H9 (cell line): ENCODE measurements around the gene LRP1. TPM values are rescaled to one million over a fixed set of nuclear protein-coding genes. Genes with fewer than 3 reads are reported as not detected.

Source experiments
- DNase-seq: peaks from one replicate; pipeline ENCODE4 v3.0.0-alpha.2; 2017
- H2AFZ ChIP-seq: one replicate; pipeline ENCODE4 v1.6.1; 2013; ENCODE audit warnings: mild to moderate bottlenecking, low read length, control low read depth, moderate library complexity
- H2AK5ac ChIP-seq: 2 replicates; pipeline ENCODE4 v1.6.1; 2013; ENCODE audit warnings: low read length, control low read depth, mixed read lengths; ENCODE audit not compliant: insufficient read length
- H2BK120ac ChIP-seq: one replicate; pipeline ENCODE4 v1.6.1; 2013; ENCODE audit warnings: low read depth, mild to moderate bottlenecking, low read length, control low read depth, inconsistent platforms; ENCODE audit not compliant: poor library complexity, severe bottlenecking
- H2BK12ac ChIP-seq: 2 replicates; pipeline ENCODE4 v1.6.1; 2013; ENCODE audit warnings: low read length, control low read depth, mixed read lengths, low read depth; ENCODE audit not compliant: insufficient read length
- H2BK15ac ChIP-seq: 2 replicates; pipeline ENCODE4 v1.6.1; 2013; ENCODE audit warnings: low read depth, low read length, control low read depth
- H2BK20ac ChIP-seq: one replicate; pipeline ENCODE4 v1.6.1; 2013; ENCODE audit warnings: low read depth, mild to moderate bottlenecking, low read length, control low read depth, inconsistent platforms; ENCODE audit not compliant: poor library complexity, severe bottlenecking
- H2BK5ac ChIP-seq: 2 replicates; pipeline ENCODE4 v1.6.1; 2013; ENCODE audit warnings: low read length, control low read depth, mixed read lengths; ENCODE audit not compliant: insufficient read length
- H3K14ac ChIP-seq: 2 replicates; pipeline ENCODE4 v1.6.1; 2013; ENCODE audit warnings: low read length, control low read depth; ENCODE audit not compliant: insufficient read depth
- H3K18ac ChIP-seq: 2 replicates; pipeline ENCODE4 v1.6.1; 2013; ENCODE audit warnings: low read depth, mild to moderate bottlenecking, mixed read lengths, low read length, control low read depth; ENCODE audit not compliant: insufficient read length
- H3K23ac ChIP-seq: 2 replicates; pipeline ENCODE4 v1.6.1; 2013; ENCODE audit warnings: low read length, control low read depth, mixed read lengths, low read depth; ENCODE audit not compliant: insufficient read length
- H3K23me2 ChIP-seq: 2 replicates; pipeline ENCODE4 v1.6.1; 2013; ENCODE audit warnings: low read depth, mild to moderate bottlenecking, mixed read lengths, low read length, control low read depth; ENCODE audit not compliant: insufficient read length, poor library complexity, severe bottlenecking
- H3K27ac ChIP-seq: 2 replicates; pipeline ENCODE4 v1.5.1; 2013; ENCODE audit warnings: low read length, control low read depth, mixed read lengths, low read depth; ENCODE audit not compliant: insufficient read length
- H3K27me3 ChIP-seq: 2 replicates; pipeline ENCODE4 v1.6.1; 2013; ENCODE audit warnings: low read length, control low read depth, inconsistent platforms; ENCODE audit not compliant: insufficient read depth
- H3K4ac ChIP-seq: 2 replicates; pipeline ENCODE4 v1.6.1; 2013; ENCODE audit warnings: low read depth, mild to moderate bottlenecking, control low read depth, inconsistent platforms, low read length, moderate library complexity
- H3K4me1 ChIP-seq: 2 replicates; pipeline ENCODE4 v1.6.1; 2013; ENCODE audit warnings: low read length, control low read depth, inconsistent platforms; ENCODE audit not compliant: insufficient read depth
- H3K4me2 ChIP-seq: 2 replicates; pipeline ENCODE4 v1.6.1; 2013; ENCODE audit warnings: low read length, control low read depth, mixed read lengths; ENCODE audit not compliant: insufficient read length, insufficient read depth
- H3K56ac ChIP-seq: 2 replicates; pipeline ENCODE4 v1.6.1; 2013; ENCODE audit warnings: low read depth, mild to moderate bottlenecking, mixed read lengths, low read length, control low read depth; ENCODE audit not compliant: insufficient read length
- H3K79me1 ChIP-seq: 2 replicates; pipeline ENCODE4 v1.6.1; 2013; ENCODE audit warnings: low read depth, mild to moderate bottlenecking, moderate library complexity, low read length, control low read depth, inconsistent platforms; ENCODE audit not compliant: insufficient read depth, poor library complexity, severe bottlenecking
- H3K79me2 ChIP-seq: 2 replicates; pipeline ENCODE4 v1.6.1; 2013; ENCODE audit warnings: low read length, control low read depth, inconsistent platforms; ENCODE audit not compliant: insufficient read depth
- H3K9ac ChIP-seq: 2 replicates; pipeline ENCODE4 v1.6.1; 2013; ENCODE audit warnings: low read length, control low read depth, mixed read lengths; ENCODE audit not compliant: insufficient read length; ENCODE audit errors: extremely low read depth
- H3K9me3 ChIP-seq: one replicate; pipeline ENCODE4 v1.6.1; 2013; ENCODE audit warnings: low read depth, low read length, inconsistent platforms; ENCODE audit not compliant: control insufficient read depth
- H3T11ph ChIP-seq: one replicate; pipeline ENCODE4 v1.6.1; 2013; ENCODE audit warnings: mild to moderate bottlenecking, low read length, control low read depth, inconsistent platforms
- H4K20me1 ChIP-seq: one replicate; pipeline ENCODE4 v1.6.1; 2013; ENCODE audit not compliant: control insufficient read depth, insufficient read length, insufficient read depth
- H4K5ac ChIP-seq: 2 replicates; pipeline ENCODE4 v1.6.1; 2013; ENCODE audit warnings: low read depth, mild to moderate bottlenecking, mixed read lengths, low read length, control low read depth; ENCODE audit not compliant: insufficient read length
- H4K8ac ChIP-seq: replicated peaks from 2 replicates; pipeline ENCODE4 v1.6.1; 2013; ENCODE audit warnings: low read length, control low read depth, mixed read lengths, low read depth; ENCODE audit not compliant: insufficient read length
- H4K91ac ChIP-seq: 2 replicates; pipeline ENCODE4 v1.6.1; 2013; ENCODE audit warnings: low read depth, mild to moderate bottlenecking, moderate library complexity, mixed read lengths, low read length, control low read depth; ENCODE audit not compliant: insufficient read length
- H3K27ac Mint-ChIP-seq, 3 experiments: 2 replicates in 2 of 3; 3 replicates in 1 of 3; pipeline ENCODE4 v1.8.0; 2020 to 2021; ENCODE audit warnings: mixed read lengths in 3 of 3, mild to moderate bottlenecking in 1 of 3, moderate library complexity in 1 of 3
- H3K27me3 Mint-ChIP-seq: 2 replicates; pipeline ENCODE4 v1.8.0; 2021; ENCODE audit warnings: low read depth, mild to moderate bottlenecking, moderate library complexity, mixed read lengths
- H3K36me3 Mint-ChIP-seq, 3 experiments: 2 replicates in 2 of 3; 3 replicates in 1 of 3; pipeline ENCODE4 v1.8.0; 2020 to 2021; ENCODE audit warnings: low read depth in 3 of 3, mixed read lengths in 3 of 3; ENCODE audit not compliant: insufficient read depth in 1 of 3
- H3K4me1 Mint-ChIP-seq, 2 experiments: 2 replicates each; pipeline ENCODE4 v1.8.0; 2020; ENCODE audit warnings: mixed read lengths in 2 of 2
- H3K4me3 Mint-ChIP-seq, 2 experiments: 2 replicates in 1 of 2; 3 replicates in 1 of 2; pipeline ENCODE4 v1.8.0; 2020 to 2021; ENCODE audit warnings: mild to moderate bottlenecking in 2 of 2, mixed read lengths in 2 of 2, moderate library complexity in 1 of 2
- H3K9me3 Mint-ChIP-seq, 2 experiments: 2 replicates in 1 of 2; 3 replicates in 1 of 2; pipeline ENCODE4 v1.8.0; 2020; ENCODE audit warnings: mild to moderate bottlenecking in 2 of 2, mixed read lengths in 2 of 2, moderate library complexity in 1 of 2
- WGBS: extraction: QIAGEN DNeasy Blood & Tissue Kit; methylation state at CpG from one replicate; pipeline ENCODE4 v1.1.7; 2013; ENCODE audit warnings: missing lambda C conversion rate, low lambda C conversion rate, mixed read lengths; ENCODE audit not compliant: insufficient read length; ENCODE audit errors: extremely low coverage; 5-methylcytosine and 5-hydroxymethylcytosine counted together
- total RNA-seq: library from RNA; stranded (reverse); gene quantifications from 2 replicates; pipeline ENCODE4 v1.2.1, GENCODE V29; 2021
- TF ChIP-seq, protein P1 (sequence below): fragments of 200-600 bp; sonication (generic); conservative IDR thresholded peaks from 3 replicates; pipeline ENCODE4 v1.8.0; 2021; ENCODE audit warnings: antibody characterized with exemption, mild to moderate bottlenecking

LRP1 gene
- total RNA-seq, 1 experiment from 2014 or later, result 115 TPM

DNA sequence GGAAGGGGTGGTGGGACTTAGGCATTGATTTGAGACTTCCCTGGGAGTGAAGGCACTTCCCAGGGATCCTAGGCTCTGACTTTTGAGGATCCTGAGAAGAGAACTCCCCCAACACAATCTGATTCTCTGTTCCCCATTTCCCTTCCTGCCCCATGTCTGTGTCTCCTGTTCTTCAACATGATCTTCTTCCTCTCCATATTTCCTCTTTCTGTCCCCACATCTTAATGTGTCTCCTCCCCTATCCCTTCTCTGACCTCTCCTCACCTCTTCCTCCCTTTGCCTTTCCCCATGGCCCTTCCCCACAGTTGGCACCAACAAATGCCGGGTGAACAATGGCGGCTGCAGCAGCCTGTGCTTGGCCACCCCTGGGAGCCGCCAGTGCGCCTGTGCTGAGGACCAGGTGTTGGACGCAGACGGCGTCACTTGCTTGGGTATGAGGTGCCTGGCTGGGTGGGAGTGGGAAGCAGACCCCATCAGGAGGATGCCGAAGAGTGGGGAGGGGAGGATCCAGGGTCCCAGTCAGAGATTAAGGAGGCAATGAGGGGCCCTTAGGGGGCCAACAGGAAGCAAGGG is 34.4 kb downstream of the LRP1 start:
- Histone ChIP-seq H3K79me1 (no peaks in the 10 kb centered on the region), H3K27me3 (no peaks in the 10 kb centered on the region), H4K8ac (no peak overlapping the region), H3K56ac (no peak overlapping the region), H3K23ac (no peak overlapping the region), H2BK5ac (no peak overlapping the region), H3K18ac (no peak overlapping the region), H2BK120ac (no peak overlapping the region), H3K14ac (no peak overlapping the region), H3T11ph (no peak overlapping the region), H3K4me1 (no peaks in the 10 kb centered on the region), H3K27ac (no peak overlapping the region), H2AFZ (no peak overlapping the region), H4K91ac (no peak overlapping the region), H3K4ac (no peak overlapping the region), H3K9me3 (no peaks in the 10 kb centered on the region), H3K23me2 (no peaks in the 10 kb centered on the region), H2AK5ac (no peak overlapping the region), H4K20me1 (peaks cover under 1% of the 10 kb centered on the region), H2BK12ac (no peak overlapping the region), H3K4me2 (no peak overlapping the region), H2BK15ac (no peak overlapping the region), H4K5ac (no peak overlapping the region), H3K9ac (no peak overlapping the region), H2BK20ac (no peak overlapping the region), H3K79me2 (no peaks in the 10 kb centered on the region)
- H3K27me3 Mint-ChIP-seq, result no peaks in the 10 kb centered on the region; the same call in 1 of the 2 replicates
- H3K36me3 Mint-ChIP-seq, result peaks cover 57 to 96% (median 93%) of the 10 kb centered on the region in 3 experiments; a peak in 6 of 7 replicates
- TF ChIP-seq, protein P1, sequence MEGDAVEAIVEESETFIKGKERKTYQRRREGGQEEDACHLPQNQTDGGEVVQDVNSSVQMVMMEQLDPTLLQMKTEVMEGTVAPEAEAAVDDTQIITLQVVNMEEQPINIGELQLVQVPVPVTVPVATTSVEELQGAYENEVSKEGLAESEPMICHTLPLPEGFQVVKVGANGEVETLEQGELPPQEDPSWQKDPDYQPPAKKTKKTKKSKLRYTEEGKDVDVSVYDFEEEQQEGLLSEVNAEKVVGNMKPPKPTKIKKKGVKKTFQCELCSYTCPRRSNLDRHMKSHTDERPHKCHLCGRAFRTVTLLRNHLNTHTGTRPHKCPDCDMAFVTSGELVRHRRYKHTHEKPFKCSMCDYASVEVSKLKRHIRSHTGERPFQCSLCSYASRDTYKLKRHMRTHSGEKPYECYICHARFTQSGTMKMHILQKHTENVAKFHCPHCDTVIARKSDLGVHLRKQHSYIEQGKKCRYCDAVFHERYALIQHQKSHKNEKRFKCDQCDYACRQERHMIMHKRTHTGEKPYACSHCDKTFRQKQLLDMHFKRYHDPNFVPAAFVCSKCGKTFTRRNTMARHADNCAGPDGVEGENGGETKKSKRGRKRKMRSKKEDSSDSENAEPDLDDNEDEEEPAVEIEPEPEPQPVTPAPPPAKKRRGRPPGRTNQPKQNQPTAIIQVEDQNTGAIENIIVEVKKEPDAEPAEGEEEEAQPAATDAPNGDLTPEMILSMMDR, result no peak
- no peak overlapping the region for H3K4me3 Mint-ChIP-seq
- 0 out of 7 replicates have a peak overlapping the region, but pooled peaks of 1 of the 3 experiments have one; percentile 34 for H3K27ac Mint-ChIP-seq
- H3K9me3 Mint-ChIP-seq, result no peaks in the 10 kb centered on the region
- no peak for DNase-seq
- WGBS, result no CpG with 5 or more reads among the region's 8 CpGs
- H3K4me1 Mint-ChIP-seq, result no peaks in the 10 kb centered on the region
